H9 (cell line): Measurements from ENCODE around the gene SCRG1. TPM values are rescaled to one million over a fixed set of nuclear protein-coding genes. Genes with fewer than 3 reads are reported as not detected.

Experiments
- DNase-seq: peaks from one replicate; pipeline ENCODE4 v3.0.0-alpha.2; 2017
- H2AFZ ChIP-seq: one replicate; pipeline ENCODE4 v1.6.1; 2013; ENCODE audit warnings: mild to moderate bottlenecking, low read length, control low read depth, moderate library complexity
- H2AK5ac ChIP-seq: 2 replicates; pipeline ENCODE4 v1.6.1; 2013; ENCODE audit warnings: low read length, control low read depth, mixed read lengths; ENCODE audit not compliant: insufficient read length
- H2BK120ac ChIP-seq: one replicate; pipeline ENCODE4 v1.6.1; 2013; ENCODE audit warnings: low read depth, mild to moderate bottlenecking, low read length, control low read depth, inconsistent platforms; ENCODE audit not compliant: poor library complexity, severe bottlenecking
- H2BK12ac ChIP-seq: 2 replicates; pipeline ENCODE4 v1.6.1; 2013; ENCODE audit warnings: low read length, control low read depth, mixed read lengths, low read depth; ENCODE audit not compliant: insufficient read length
- H2BK15ac ChIP-seq: 2 replicates; pipeline ENCODE4 v1.6.1; 2013; ENCODE audit warnings: low read depth, low read length, control low read depth
- H2BK20ac ChIP-seq: one replicate; pipeline ENCODE4 v1.6.1; 2013; ENCODE audit warnings: low read depth, mild to moderate bottlenecking, low read length, control low read depth, inconsistent platforms; ENCODE audit not compliant: poor library complexity, severe bottlenecking
- H2BK5ac ChIP-seq: 2 replicates; pipeline ENCODE4 v1.6.1; 2013; ENCODE audit warnings: low read length, control low read depth, mixed read lengths; ENCODE audit not compliant: insufficient read length
- H3K14ac ChIP-seq: 2 replicates; pipeline ENCODE4 v1.6.1; 2013; ENCODE audit warnings: low read length, control low read depth; ENCODE audit not compliant: insufficient read depth
- H3K18ac ChIP-seq: 2 replicates; pipeline ENCODE4 v1.6.1; 2013; ENCODE audit warnings: low read depth, mild to moderate bottlenecking, mixed read lengths, low read length, control low read depth; ENCODE audit not compliant: insufficient read length
- H3K23ac ChIP-seq: 2 replicates; pipeline ENCODE4 v1.6.1; 2013; ENCODE audit warnings: low read length, control low read depth, mixed read lengths, low read depth; ENCODE audit not compliant: insufficient read length
- H3K23me2 ChIP-seq: 2 replicates; pipeline ENCODE4 v1.6.1; 2013; ENCODE audit warnings: low read depth, mild to moderate bottlenecking, mixed read lengths, low read length, control low read depth; ENCODE audit not compliant: insufficient read length, poor library complexity, severe bottlenecking
- H3K27ac ChIP-seq: 2 replicates; pipeline ENCODE4 v1.5.1; 2013; ENCODE audit warnings: low read length, control low read depth, mixed read lengths, low read depth; ENCODE audit not compliant: insufficient read length
- H3K27me3 ChIP-seq: 2 replicates; pipeline ENCODE4 v1.6.1; 2013; ENCODE audit warnings: low read length, control low read depth, inconsistent platforms; ENCODE audit not compliant: insufficient read depth
- H3K4ac ChIP-seq: 2 replicates; pipeline ENCODE4 v1.6.1; 2013; ENCODE audit warnings: low read depth, mild to moderate bottlenecking, control low read depth, inconsistent platforms, low read length, moderate library complexity
- H3K4me1 ChIP-seq: 2 replicates; pipeline ENCODE4 v1.6.1; 2013; ENCODE audit warnings: low read length, control low read depth, inconsistent platforms; ENCODE audit not compliant: insufficient read depth
- H3K4me2 ChIP-seq: 2 replicates; pipeline ENCODE4 v1.6.1; 2013; ENCODE audit warnings: low read length, control low read depth, mixed read lengths; ENCODE audit not compliant: insufficient read length, insufficient read depth
- H3K56ac ChIP-seq: 2 replicates; pipeline ENCODE4 v1.6.1; 2013; ENCODE audit warnings: low read depth, mild to moderate bottlenecking, mixed read lengths, low read length, control low read depth; ENCODE audit not compliant: insufficient read length
- H3K79me1 ChIP-seq: 2 replicates; pipeline ENCODE4 v1.6.1; 2013; ENCODE audit warnings: low read depth, mild to moderate bottlenecking, moderate library complexity, low read length, control low read depth, inconsistent platforms; ENCODE audit not compliant: insufficient read depth, poor library complexity, severe bottlenecking
- H3K79me2 ChIP-seq: 2 replicates; pipeline ENCODE4 v1.6.1; 2013; ENCODE audit warnings: low read length, control low read depth, inconsistent platforms; ENCODE audit not compliant: insufficient read depth
- H3K9ac ChIP-seq: 2 replicates; pipeline ENCODE4 v1.6.1; 2013; ENCODE audit warnings: low read length, control low read depth, mixed read lengths; ENCODE audit not compliant: insufficient read length; ENCODE audit errors: extremely low read depth
- H3K9me3 ChIP-seq: one replicate; pipeline ENCODE4 v1.6.1; 2013; ENCODE audit warnings: low read depth, low read length, inconsistent platforms; ENCODE audit not compliant: control insufficient read depth
- H3T11ph ChIP-seq: one replicate; pipeline ENCODE4 v1.6.1; 2013; ENCODE audit warnings: mild to moderate bottlenecking, low read length, control low read depth, inconsistent platforms
- H4K20me1 ChIP-seq: one replicate; pipeline ENCODE4 v1.6.1; 2013; ENCODE audit not compliant: control insufficient read depth, insufficient read length, insufficient read depth
- H4K5ac ChIP-seq: 2 replicates; pipeline ENCODE4 v1.6.1; 2013; ENCODE audit warnings: low read depth, mild to moderate bottlenecking, mixed read lengths, low read length, control low read depth; ENCODE audit not compliant: insufficient read length
- H4K8ac ChIP-seq: replicated peaks from 2 replicates; pipeline ENCODE4 v1.6.1; 2013; ENCODE audit warnings: low read length, control low read depth, mixed read lengths, low read depth; ENCODE audit not compliant: insufficient read length
- H4K91ac ChIP-seq: 2 replicates; pipeline ENCODE4 v1.6.1; 2013; ENCODE audit warnings: low read depth, mild to moderate bottlenecking, moderate library complexity, mixed read lengths, low read length, control low read depth; ENCODE audit not compliant: insufficient read length
- H3K27ac Mint-ChIP-seq, 3 experiments: 2 replicates in 2 of 3; 3 replicates in 1 of 3; pipeline ENCODE4 v1.8.0; 2020 to 2021; ENCODE audit warnings: mixed read lengths in 3 of 3, mild to moderate bottlenecking in 1 of 3, moderate library complexity in 1 of 3
- H3K27me3 Mint-ChIP-seq: 2 replicates; pipeline ENCODE4 v1.8.0; 2021; ENCODE audit warnings: low read depth, mild to moderate bottlenecking, moderate library complexity, mixed read lengths
- H3K36me3 Mint-ChIP-seq, 3 experiments: 2 replicates in 2 of 3; 3 replicates in 1 of 3; pipeline ENCODE4 v1.8.0; 2020 to 2021; ENCODE audit warnings: low read depth in 3 of 3, mixed read lengths in 3 of 3; ENCODE audit not compliant: insufficient read depth in 1 of 3
- H3K4me1 Mint-ChIP-seq, 2 experiments: 2 replicates each; pipeline ENCODE4 v1.8.0; 2020; ENCODE audit warnings: mixed read lengths in 2 of 2
- H3K4me3 Mint-ChIP-seq, 2 experiments: 2 replicates in 1 of 2; 3 replicates in 1 of 2; pipeline ENCODE4 v1.8.0; 2020 to 2021; ENCODE audit warnings: mild to moderate bottlenecking in 2 of 2, mixed read lengths in 2 of 2, moderate library complexity in 1 of 2
- H3K9me3 Mint-ChIP-seq, 2 experiments: 2 replicates in 1 of 2; 3 replicates in 1 of 2; pipeline ENCODE4 v1.8.0; 2020; ENCODE audit warnings: mild to moderate bottlenecking in 2 of 2, mixed read lengths in 2 of 2, moderate library complexity in 1 of 2
- total RNA-seq: library from RNA; stranded (reverse); gene quantifications from 2 replicates; pipeline ENCODE4 v1.2.1, GENCODE V29; 2021
- TF ChIP-seq, protein P1 (sequence below): fragments of 200-600 bp; sonication (generic); conservative IDR thresholded peaks from 3 replicates; pipeline ENCODE4 v1.8.0; 2021; ENCODE audit warnings: antibody characterized with exemption, mild to moderate bottlenecking

Gene SCRG1
- total RNA-seq, 1 experiment from 2014 or later = not detected

DNA sequence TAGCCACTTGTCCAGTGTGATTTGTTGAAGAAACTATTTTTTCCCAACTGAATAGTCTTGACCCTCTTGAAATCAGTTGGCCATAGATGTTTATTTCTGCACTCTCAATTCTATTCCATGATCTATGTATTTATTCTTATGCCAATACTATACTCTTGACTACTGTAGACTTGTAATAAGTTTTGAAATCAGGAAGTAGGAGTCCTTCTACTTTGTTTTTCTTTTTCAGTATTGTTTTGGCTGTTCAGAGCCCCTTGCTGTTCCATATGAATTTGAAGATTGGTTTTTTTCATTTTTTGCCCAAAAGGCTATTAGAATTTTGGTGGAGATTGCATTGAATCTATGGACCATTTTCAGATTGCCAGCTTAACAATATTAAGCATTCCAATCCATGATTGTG is 17.9 kb downstream of the SCRG1 start:
- Mint-ChIP-seq H3K4me1 (peaks cover 18 to 24% of the 10 kb centered on the region in 2 experiments), H3K27ac (peak overlapping the region in 2 of 3 experiments; percentile 12 to 41; a peak in 2 of 7 replicates), H3K27me3 (no peaks in the 10 kb centered on the region), H3K9me3 (no peaks in the 10 kb centered on the region), H3K36me3 (peaks cover under 1 to 3% (median 2%) of the 10 kb centered on the region in 3 experiments; a peak in 5 of 7 replicates), H3K4me3 (no peak overlapping the region)
- H4K91ac ChIP-seq = no peak overlapping the region
- no peak overlapping the region for H3T11ph ChIP-seq
- no peak overlapping the region for H3K23ac ChIP-seq
- no peak overlapping the region for H3K14ac ChIP-seq
- no peak overlapping the region for H3K4me2 ChIP-seq
- TF ChIP-seq, protein P1, sequence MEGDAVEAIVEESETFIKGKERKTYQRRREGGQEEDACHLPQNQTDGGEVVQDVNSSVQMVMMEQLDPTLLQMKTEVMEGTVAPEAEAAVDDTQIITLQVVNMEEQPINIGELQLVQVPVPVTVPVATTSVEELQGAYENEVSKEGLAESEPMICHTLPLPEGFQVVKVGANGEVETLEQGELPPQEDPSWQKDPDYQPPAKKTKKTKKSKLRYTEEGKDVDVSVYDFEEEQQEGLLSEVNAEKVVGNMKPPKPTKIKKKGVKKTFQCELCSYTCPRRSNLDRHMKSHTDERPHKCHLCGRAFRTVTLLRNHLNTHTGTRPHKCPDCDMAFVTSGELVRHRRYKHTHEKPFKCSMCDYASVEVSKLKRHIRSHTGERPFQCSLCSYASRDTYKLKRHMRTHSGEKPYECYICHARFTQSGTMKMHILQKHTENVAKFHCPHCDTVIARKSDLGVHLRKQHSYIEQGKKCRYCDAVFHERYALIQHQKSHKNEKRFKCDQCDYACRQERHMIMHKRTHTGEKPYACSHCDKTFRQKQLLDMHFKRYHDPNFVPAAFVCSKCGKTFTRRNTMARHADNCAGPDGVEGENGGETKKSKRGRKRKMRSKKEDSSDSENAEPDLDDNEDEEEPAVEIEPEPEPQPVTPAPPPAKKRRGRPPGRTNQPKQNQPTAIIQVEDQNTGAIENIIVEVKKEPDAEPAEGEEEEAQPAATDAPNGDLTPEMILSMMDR = no peak
- H3K9ac ChIP-seq = no peak overlapping the region
- H3K4me1 ChIP-seq = no peaks in the 10 kb centered on the region
- H2BK120ac ChIP-seq = no peak overlapping the region
- H3K27ac ChIP-seq = no peak overlapping the region
- no peak overlapping the region for H2AFZ ChIP-seq
- H4K20me1 ChIP-seq = no peaks in the 10 kb centered on the region
- no peak overlapping the region for H4K5ac ChIP-seq
- H3K4ac ChIP-seq = no peak overlapping the region
- no peak overlapping the region for H2BK20ac ChIP-seq
- H3K79me2 ChIP-seq = no peaks in the 10 kb centered on the region
- no peaks in the 10 kb centered on the region for H3K79me1 ChIP-seq
- no peak overlapping the region for H2BK15ac ChIP-seq
- H4K8ac ChIP-seq = no peak overlapping the region
- no peak for DNase-seq
- H2AK5ac ChIP-seq = no peak overlapping the region
- H3K9me3 ChIP-seq = no peaks in the 10 kb centered on the region
- no peaks in the 10 kb centered on the region for H3K23me2 ChIP-seq
- no peak overlapping the region for H2BK12ac ChIP-seq
- H3K27me3 ChIP-seq = no peaks in the 10 kb centered on the region
- no peak overlapping the region for H3K56ac ChIP-seq
- H2BK5ac ChIP-seq = no peak overlapping the region
- no peak overlapping the region for H3K18ac ChIP-seq
